Measurements from ENCODE around the gene COQ2. TPM values are rescaled to one million over a fixed set of nuclear protein-coding genes. Genes with fewer than 3 reads are reported as not detected.
"Not testable (repeated sequence)": the region's sequence is repeated elsewhere in the genome, so short reads cannot be mapped to it uniquely, and the experiment has no call there.

COQ2 gene
- total RNA-seq, 1 donor from 2014 or later: 14.1 TPM

DNA sequence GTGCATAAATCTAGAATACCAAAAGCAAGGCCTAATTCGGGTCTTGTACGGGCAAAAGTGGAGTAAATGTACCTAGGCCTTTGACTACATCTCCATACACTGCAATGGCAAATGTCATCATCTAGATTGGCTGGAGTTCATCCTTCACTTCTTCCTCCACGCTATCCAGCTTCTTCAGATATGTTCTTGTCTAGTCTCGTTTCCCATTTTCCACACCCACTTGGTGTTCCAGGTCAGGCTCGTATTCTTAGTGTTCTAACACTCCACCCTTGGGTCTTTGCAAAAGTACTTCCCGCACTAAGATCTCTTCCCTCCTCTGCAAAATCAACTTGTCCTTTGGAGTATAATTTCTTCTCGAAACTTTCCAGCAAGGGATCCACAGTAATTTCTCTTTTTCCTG, 1.4 kb downstream of the COQ2 start:
- DNase-seq (ENCODE audit: low spot score): no peak
- TF ChIP-seq, protein P1, sequence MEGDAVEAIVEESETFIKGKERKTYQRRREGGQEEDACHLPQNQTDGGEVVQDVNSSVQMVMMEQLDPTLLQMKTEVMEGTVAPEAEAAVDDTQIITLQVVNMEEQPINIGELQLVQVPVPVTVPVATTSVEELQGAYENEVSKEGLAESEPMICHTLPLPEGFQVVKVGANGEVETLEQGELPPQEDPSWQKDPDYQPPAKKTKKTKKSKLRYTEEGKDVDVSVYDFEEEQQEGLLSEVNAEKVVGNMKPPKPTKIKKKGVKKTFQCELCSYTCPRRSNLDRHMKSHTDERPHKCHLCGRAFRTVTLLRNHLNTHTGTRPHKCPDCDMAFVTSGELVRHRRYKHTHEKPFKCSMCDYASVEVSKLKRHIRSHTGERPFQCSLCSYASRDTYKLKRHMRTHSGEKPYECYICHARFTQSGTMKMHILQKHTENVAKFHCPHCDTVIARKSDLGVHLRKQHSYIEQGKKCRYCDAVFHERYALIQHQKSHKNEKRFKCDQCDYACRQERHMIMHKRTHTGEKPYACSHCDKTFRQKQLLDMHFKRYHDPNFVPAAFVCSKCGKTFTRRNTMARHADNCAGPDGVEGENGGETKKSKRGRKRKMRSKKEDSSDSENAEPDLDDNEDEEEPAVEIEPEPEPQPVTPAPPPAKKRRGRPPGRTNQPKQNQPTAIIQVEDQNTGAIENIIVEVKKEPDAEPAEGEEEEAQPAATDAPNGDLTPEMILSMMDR (IDR thresholded peaks at IDR 0.05; ENCODE audit: unreplicated experiment): no peak
- Mint-ChIP-seq H3K27ac (ENCODE audit: unreplicated experiment) (peak overlapping the region; percentile 14), H3K27me3 (ENCODE audit: unreplicated experiment) (peaks cover 8% of the 10 kb centered on the region), H3K4me1 (ENCODE audit: unreplicated experiment) (peaks cover 20% of the 10 kb centered on the region), H3K36me3 (ENCODE audit: low read depth, unreplicated experiment) (no peaks in the 10 kb centered on the region), H3K9me3 (ENCODE audit: unreplicated experiment) (no peaks in the 10 kb centered on the region), H3K4me3 (ENCODE audit: unreplicated experiment) (peak overlapping the region; percentile 86)

DNA sequence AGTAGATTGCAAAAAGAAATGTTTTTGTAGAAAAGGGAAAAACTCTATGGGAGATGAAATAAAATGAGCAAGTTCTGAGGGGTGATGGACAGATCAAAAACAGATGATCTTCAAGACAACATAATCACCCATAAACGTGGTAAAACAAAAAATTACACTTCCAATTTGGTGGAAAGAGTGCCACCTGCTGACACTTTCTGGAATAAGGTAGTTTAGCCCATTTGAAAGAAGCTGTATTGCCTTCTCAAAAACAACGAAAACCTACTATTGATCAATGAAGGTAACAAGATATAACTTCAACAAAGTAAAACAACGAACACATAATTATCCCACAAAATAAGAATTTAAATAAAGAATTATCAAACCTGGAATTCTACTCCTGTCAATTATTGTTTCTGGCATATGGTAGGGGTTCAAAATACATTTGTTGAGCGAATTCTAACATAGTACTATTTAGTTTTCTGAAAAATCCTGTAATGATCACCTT, 2.5 kb downstream of the COQ2 start:
- TF ChIP-seq, protein P1 (IDR thresholded peaks at IDR 0.05; ENCODE audit: unreplicated experiment): peak; percentile 58
- peak; percentile 51 for DNase-seq (ENCODE audit: low spot score)
- Mint-ChIP-seq H3K27me3 (ENCODE audit: unreplicated experiment) (peaks cover 8% of the 10 kb centered on the region), H3K9me3 (ENCODE audit: unreplicated experiment) (no peaks in the 10 kb centered on the region), H3K4me3 (ENCODE audit: unreplicated experiment) (peak overlapping the region; percentile 24), H3K4me1 (ENCODE audit: unreplicated experiment) (peaks cover 20% of the 10 kb centered on the region), H3K36me3 (ENCODE audit: low read depth, unreplicated experiment) (no peaks in the 10 kb centered on the region), H3K27ac (ENCODE audit: unreplicated experiment) (no peak overlapping the region)

DNA sequence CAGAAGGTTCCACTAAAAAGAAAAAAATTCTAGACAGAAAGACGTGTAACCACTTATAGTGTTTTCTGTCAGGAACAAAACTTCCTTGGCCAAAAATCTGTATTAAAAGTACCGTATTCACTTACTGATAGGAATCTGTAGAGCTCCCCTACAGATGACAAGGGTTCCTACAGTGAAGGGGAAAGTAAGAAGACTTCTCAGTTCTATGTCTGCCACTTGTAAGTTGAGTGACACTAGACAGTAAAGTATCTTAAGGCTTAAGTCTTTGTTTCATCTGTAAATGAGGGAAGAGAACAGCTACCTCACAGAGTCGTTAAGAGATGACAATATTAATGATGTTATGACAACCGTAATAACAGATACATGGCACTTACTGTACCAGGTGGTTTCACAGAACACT, 3.3 kb downstream of the COQ2 start:
- H3K4me3 Mint-ChIP-seq (ENCODE audit: unreplicated experiment): no peak overlapping the region
- H3K27me3 Mint-ChIP-seq (ENCODE audit: unreplicated experiment): peaks cover 8% of the 10 kb centered on the region
- peaks cover 20% of the 10 kb centered on the region for H3K4me1 Mint-ChIP-seq (ENCODE audit: unreplicated experiment)
- no peaks in the 10 kb centered on the region for H3K36me3 Mint-ChIP-seq (ENCODE audit: low read depth, unreplicated experiment)
- DNase-seq (ENCODE audit: low spot score): no peak
- no peaks in the 10 kb centered on the region for H3K9me3 Mint-ChIP-seq (ENCODE audit: unreplicated experiment)
- H3K27ac Mint-ChIP-seq (ENCODE audit: unreplicated experiment): no peak overlapping the region
- TF ChIP-seq, protein P1 (IDR thresholded peaks at IDR 0.05; ENCODE audit: unreplicated experiment): no peak

DNA sequence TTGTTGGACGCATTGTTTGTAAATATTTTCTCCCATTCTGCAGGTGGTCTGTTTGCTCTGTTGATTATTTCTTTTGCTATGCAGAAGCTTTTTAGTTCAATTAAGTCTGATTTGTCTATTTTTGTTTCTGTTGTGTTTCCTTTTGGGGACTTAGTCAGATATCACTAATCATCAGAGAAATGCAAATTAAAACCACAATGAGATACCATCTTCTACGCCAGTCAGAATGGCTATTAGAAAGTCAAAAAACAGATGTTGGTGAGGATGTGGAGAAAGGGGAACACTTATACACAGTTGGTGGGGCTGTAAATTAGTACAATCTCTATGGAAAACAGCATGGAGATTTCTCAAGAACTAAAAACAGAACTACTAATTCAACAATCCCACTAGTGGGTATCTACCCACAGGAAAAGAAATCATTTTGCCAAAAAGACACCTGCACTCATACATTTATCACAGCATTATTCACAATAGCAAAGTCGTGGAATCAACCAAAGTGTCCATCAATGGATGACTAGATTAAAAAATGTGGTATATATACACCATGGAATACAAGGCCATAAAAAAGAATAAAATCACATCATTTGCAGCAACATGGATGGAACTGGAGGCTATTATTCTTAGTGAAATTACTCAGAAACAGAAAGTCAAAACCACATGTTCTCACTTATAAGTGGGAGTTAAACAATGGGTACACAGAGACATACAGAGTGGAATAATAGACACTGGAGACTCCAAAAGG, 8.1 kb downstream of the COQ2 start:
- TF ChIP-seq, protein P1 (IDR thresholded peaks at IDR 0.05; ENCODE audit: unreplicated experiment): no peak
- no peak for DNase-seq (ENCODE audit: low spot score)
- peaks cover 3% of the 10 kb centered on the region for H3K27me3 Mint-ChIP-seq (ENCODE audit: unreplicated experiment)
- H3K9me3 Mint-ChIP-seq (ENCODE audit: unreplicated experiment): no peaks in the 10 kb centered on the region
- no peak overlapping the region for H3K27ac Mint-ChIP-seq (ENCODE audit: unreplicated experiment)
- H3K4me3 Mint-ChIP-seq (ENCODE audit: unreplicated experiment): no peak overlapping the region
- H3K36me3 Mint-ChIP-seq (ENCODE audit: low read depth, unreplicated experiment): no peaks in the 10 kb centered on the region
- no peaks in the 10 kb centered on the region for H3K4me1 Mint-ChIP-seq (ENCODE audit: unreplicated experiment)

DNA sequence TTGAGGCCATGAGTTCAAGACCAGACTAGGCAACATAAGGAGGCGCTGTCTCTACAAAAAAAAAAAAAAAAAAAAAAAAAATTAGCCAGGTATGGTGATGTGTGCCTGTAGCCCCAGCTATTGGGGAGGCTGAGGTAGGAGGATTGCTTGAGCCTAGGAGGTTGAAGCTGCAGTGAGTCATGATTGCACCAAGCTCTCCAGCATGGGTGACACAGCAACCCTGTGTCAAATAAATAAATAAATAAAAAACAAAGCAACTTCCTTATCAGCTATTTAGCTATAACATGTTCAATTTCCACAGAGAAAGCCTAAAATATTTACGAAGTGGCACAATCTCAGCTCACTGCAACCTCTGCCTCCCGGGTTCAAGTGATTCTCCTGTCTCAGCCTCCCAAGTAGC, 10.7 kb downstream of the COQ2 start:
- not testable (repeated sequence) for H3K4me3 Mint-ChIP-seq (ENCODE audit: unreplicated experiment); H3K36me3 Mint-ChIP-seq (ENCODE audit: low read depth, unreplicated experiment); H3K27me3 Mint-ChIP-seq (ENCODE audit: unreplicated experiment); H3K4me1 Mint-ChIP-seq (ENCODE audit: unreplicated experiment); DNase-seq (ENCODE audit: low spot score); H3K27ac Mint-ChIP-seq (ENCODE audit: unreplicated experiment); H3K9me3 Mint-ChIP-seq (ENCODE audit: unreplicated experiment)

All from endothelial cell (in vitro differentiated cells).